ENCODE data around the gene SIRPA.

Gene SIRPA

GRCh38 chr20:1870792-1871550 is 24.2 kb upstream of the SIRPA start:
- peak; percentile 10 to 56 for DNase-seq

DNA sequence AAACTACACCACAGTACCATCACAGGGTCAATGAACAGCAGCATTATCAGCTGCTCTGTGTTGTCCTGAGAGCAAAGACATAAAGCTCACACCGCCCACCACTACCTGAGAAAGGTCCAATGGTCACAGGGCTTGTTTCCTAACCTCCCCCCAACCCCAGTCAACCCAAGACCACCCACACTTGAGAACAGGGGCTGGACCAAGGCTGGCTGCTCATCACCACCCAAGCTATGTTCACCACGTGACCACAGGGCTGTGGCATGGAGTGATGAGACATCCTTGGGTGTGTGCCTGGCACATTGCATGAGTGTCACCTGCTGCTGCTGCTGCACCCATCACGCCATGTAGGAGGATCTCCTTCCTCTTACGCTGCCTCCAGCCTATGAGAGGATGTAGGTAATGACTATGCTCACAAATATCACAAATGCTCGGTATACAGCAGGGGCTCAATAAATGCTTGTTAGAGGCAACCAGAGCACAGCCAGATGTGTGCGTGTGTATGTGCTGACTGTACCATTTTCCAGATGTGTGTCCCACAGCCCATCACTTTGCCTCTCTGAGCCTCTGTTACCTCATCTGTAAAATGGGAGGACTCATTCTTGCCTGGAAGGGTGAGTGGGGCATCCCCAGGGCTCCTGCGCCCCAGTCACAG is 23.3 kb upstream of the SIRPA start:
- peak in 1 of 2 donors; percentile 37 for DNase-seq

- no peak for DNase-seq
These were observed 22.6 kb upstream of the SIRPA start for GRCh38 chr20:1872459-1873097.

DNA sequence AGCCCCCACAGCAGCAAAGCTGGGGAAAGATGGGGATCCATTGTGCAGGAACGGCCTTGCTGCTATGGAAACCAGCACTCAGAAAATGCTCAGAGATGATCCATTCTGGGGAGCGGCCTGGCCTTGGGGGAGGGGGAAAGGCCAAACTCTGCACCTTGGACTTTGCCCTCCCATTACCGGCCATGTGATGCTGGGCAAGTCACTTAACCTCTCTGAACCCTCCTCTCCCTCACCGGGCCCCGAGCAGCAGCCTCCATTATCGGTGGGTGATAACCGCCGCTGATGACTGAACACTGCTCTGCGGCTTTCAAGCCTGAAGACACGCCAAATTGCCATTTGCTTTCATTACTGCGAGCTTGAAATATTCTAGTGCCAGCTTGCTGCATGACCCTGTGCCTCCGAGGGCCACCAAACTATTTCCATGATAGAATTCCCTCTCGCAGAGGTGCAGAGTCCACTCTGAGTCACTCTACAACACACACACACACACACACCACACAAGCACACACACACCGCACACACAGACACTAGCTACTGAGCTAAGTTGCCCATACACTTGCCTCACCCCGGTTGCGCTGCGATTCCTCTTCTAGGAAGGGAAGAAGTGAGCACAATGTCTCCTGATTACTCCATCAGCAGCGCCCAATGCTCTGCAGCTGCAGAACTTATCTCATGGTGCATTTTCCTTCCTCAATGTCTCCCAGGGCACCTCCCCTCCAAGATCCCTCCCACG is 20.6 kb upstream of the SIRPA start:
- peak in 1 of 2 donors; percentile 24 for DNase-seq

DNA sequence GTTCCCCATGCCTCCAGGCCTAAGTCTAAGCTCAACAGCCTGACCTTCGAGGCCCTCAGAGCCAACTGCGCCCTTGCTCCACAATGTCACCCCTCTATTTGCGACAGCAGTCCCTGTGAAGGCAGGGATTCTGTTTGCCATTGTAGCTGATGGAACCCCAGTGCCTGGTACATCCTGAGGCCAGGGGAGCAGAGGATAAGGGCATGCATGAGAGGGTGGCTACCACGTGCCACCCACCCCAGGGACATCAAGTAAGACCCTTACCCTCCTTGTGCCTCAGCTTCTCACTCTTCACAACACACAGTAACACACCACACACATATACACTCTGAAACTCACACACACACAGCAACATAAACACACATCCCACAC is 20.0 kb upstream of the SIRPA start:
- DNase-seq = no peak

DNA sequence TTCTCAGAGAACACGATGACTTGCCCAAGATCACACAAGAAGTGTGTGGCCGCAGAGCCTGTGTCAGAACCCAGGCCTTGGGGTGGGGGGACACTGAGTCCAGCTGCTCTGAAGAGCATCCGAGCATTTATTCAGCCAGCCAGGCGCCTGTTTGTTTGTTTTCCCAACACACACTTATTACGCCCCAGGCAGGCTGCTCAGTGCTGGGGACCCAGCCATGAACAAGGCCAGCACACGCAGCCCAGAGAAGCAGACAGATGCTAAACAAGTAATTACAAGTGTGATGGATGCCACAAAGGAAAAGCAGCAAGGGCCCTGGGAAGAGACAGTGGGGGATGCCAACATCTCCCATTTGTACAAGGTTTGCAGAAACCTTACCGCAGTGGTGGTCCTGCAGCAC is 19.4 kb upstream of the SIRPA start:
- DNase-seq = no peak

DNA sequence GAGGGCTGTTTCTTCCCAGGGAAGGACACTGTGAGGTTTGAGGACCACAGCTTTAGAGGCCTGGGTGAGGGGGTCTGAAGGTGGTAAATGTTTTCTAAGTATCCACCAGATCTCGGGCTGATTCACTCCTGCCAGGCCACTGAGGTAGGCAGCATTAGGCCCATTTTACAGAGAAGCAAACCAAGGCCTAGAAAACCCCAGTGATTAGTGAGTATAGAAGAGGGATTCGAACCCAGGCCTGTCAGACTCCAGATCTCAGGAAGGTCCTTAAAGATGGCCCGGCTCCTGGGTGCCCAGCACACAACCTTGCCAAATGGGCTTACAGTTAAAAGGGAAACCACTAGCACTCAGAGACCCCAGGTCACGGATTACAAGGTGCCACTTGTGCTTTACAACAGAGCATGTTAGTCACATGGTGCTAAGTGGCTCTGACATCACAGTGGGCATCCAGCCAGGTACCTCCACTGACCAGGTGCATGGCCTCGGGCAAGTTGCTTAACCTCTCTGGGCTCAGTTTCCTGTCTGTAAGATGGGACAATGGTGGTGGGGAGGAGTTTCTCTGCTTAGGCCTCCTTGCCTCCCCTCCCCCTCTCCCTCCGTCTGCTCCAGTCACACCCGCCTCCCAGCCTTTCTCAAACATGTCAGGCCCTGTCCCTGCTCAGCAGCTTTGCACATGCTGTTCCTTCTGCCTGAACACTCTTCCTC is 18.8 kb upstream of the SIRPA start:
- DNase-seq = no peak

DNA sequence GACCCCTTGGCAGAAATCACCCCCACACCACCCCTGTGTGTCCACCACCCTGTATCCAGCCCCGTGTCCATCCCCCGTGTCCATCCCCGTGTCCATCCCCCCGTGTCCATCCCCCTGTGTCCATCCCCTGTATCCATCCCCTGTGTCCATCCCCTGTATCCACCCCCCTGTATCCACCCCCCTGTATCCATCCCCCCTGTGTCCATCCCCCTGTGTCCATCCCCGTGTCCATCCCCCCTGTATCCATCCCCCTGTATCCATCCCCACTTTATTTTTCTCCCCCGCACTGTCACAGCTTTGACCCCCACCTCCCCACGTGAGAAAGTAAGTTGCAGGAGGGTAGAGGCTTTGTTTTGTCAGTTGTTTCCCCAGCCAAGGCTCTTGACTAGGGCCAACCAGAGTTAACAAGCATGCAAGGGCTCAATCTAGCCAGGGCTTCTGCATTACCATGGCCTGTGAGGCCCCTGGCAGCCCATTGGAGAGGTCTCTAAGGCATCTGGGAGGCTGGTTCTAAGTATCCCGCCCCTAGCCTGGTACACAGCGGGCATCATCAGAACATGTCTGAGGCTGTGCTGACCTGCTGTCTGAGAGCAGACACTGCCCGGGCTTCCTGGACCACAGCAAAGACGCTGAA is 18.1 kb upstream of the SIRPA start:
- DNase-seq = no peak

DNA sequence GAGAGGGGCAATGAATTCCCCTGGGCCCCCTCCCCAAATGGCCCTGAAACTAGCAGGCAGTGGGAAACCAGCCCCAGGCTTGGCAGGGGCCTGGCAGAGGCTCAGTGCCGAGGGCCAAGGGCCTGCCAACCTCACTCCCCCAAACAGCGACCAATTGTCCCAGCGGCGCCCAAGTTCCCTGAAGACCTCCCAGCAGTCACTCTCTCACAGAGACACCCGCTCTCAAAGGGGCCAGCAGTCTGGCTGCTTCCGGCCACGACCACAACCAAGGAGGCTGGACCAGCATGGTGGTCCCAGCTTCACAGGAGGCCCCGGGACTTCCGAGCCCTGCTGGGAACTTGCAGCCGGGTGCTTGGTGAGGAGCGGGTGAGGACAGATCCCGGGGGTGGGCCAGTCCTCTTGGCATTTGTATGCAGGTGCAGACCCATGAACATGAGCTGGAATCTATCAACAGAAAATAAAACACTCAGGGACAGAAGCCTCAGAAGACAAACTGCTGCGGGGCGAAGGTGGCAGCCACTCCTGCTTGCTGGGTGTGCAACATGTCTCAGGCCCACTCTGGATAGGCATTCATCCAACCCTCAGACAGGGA is 17.5 kb upstream of the SIRPA start:
- DNase-seq = no peak

GRCh38 chr20:1879369-1879768 is 15.8 kb upstream of the SIRPA start:
- no peak for DNase-seq

GRCh38 chr20:1879934-1880333 is 15.3 kb upstream of the SIRPA start:
- DNase-seq = no peak

- DNase-seq = no peak
These were observed 14.5 kb upstream of the SIRPA start for GRCh38 chr20:1880529-1881239.

DNA sequence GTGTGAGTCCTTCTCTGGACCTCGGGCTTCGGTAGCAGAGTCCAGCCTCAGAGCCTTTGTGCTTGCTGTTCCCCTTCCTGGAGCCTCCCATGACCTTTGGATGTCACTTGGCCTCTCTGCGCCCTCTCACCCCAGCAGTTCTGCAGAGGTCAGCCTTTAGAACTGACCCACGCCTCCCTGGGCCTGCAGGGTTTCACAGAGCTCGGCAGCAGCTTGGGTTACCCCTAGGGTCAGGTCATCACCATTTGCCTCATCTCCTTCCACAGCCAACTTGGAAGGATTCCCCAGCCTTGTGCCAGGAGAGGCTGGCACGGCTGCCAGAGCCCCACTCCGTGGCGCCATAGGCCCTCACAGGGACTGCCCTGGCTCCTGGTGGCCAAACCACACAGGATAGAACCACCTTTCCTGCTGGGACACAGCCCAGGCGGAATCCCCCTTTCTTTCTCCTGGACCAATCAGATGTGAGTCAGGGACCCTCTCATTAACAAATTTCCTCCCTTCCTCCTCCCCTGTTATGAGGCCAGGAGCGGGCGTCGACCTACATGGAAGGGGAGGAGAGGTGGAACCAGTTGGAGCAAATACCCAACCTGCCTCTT is 13.9 kb upstream of the SIRPA start:
- DNase-seq = no peak

DNA sequence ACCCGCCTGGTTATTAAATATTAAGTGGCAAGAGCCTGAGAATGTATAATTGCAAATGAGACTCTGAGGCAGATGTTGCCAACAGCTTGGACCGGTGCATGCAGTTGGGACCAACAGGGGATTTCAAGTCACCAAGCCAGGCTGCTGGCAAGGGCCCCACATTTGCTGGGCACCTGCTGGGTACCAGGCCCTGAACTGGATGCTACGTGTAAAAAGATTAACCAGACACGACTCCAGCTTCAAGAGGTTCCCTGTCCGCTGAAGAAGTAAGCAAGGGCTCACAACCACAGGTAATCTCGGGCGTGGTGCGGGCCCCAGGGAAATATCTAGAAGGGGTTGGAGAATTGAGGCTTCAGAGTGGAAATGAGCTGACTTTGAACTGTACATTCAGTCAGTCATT is 13.2 kb upstream of the SIRPA start:
- no peak for DNase-seq

DNA sequence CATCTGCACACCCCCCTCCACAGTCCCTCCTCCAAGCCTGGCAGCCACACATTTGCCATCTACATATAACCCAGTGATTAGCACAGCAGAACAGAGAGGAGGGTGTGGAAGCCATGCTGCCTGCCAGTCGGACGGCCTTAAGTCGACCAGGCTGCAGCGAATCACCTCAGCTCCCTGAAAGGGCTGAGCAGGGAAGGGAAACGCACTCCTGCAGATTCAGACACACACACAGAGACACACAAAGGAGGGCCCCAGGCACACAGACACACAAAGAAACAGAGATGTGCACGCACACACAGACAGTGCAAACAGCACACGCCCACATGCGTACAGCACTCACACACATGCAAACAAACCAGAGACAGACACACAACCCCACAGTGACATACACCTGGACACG is 11.2 kb upstream of the SIRPA start:
- no peak for DNase-seq

DNA sequence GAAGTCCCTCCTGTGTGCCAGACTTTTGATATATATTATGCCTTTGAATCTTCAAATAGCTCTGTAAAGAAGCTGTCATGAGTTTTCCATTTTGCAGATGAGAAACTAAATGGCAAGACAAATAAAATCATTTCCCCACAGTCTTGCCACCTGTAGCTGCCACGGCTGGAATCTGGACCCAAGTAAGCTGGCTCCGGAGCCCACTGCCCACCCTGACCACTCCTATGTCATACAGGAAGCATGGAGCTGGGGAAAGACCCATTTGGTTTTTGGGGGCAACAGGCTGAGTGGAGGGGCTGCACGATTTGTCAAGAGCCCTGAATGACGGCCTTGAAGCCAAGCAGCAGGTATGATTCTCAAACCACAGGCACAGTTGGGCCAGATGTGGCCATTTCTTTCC is 10.0 kb upstream of the SIRPA start:
- no peak for DNase-seq

DNA sequence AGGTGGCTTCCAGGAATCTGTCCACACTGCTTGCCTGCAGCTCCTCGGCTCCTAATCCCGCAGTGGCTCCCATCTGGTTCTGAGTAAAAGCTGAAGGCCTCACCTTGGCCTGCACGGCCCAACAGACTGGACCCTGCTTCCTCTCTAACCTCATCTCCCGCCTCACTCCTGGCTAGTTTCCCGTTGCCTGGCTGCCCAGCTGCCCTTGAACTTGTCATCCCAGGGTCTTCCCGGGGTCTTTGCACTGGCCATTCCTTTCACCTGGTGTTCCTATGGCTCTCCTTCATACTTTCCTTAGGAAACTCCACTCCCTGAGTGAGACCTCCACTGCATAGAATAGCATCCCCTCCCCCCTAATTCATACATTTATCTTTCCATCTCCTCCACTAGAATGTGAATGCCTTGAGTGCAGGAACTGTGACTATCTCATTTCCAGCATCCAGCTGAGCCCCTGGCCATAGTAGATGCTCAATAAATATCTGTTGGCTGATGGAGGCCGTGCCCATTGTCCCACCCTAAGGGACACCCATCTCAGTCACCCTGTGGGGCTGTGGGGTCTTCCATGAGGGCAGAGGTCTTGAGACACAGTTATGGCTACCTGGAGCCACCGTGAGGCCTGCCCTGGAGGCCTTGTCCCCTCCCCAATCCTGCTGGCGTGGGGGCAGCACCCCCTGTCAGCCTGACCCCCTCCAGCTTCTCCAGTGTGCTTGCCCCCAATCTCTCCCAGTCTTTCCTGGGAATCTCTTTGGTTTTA is 9.1 kb upstream of the SIRPA start:
- DNase-seq = no peak

GRCh38 chr20:1887321-1887720 is 7.9 kb upstream of the SIRPA start:
- DNase-seq = no peak

DNA sequence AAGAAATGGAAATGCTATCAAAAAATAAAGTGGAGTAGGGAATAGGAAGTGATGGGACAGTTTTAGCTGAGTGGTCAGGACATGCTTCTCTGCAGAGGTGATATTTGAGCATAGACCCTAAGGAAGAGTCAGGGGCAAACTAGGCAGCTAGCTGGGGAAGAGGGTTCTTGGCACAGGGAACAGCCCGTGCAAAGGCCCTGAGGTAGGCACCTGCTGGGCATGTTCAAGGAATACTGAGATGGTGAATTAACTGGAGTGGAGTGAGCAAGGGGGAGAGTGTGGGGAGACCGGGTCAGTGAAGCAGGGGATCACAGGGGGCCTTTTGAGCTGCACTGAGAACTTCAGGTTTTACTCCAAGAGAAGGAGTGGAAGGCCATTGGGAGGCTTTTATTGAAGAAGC is 7.5 kb upstream of the SIRPA start:
- DNase-seq = no peak

DNA sequence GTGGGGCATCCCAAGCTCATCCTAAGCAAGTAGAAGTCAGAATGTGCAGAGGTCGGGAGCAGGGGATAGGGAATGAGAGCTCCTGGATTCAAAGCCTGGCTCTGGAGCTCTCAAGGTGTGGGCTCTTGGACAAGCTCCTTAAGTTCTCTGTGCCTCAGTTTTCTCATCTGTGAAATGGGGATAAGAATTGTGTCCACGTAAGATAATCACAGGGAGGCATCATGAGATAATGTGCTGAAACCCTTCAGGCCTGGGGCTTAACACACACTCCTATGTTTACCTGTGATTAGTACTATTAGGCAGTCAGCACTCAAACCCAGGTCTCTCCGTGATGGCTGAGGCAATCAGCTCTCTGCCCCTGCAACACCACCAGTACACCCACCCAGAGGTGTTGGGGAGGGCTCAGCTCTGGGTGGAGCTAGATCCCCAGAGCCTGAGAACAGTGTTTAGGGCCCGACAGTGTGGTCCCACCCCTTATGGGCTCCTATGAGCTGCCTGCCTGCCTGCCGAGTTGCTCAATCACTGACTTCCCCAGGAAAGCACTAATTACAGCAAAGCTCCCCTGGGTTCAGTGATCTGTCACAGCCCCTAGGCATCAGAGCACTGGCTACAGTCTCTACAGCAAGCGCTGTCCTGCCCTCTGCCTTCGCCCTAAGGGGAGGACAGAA is 6.3 kb upstream of the SIRPA start:
- DNase-seq = peak in 1 of 2 donors; percentile 49

All from CD4-positive, alpha-beta T cell treated with Interferon alpha-2 for 1 hour (primary cell).